GM04503 (cell line): ENCODE data around the gene MAD1L1.
A peak's percentile ranks its signal among the peaks of the same experiment; 100 is the strongest.
"Not testable (repeated sequence)": the region's sequence is repeated elsewhere in the genome, so short reads cannot be mapped to it uniquely, and the experiment has no call there.

Experiments
- DNase-seq: peaks from one replicate; pipeline ENCODE4 v3.0.0-alpha.2; 2012; ENCODE audit warnings: low read depth

The MAD1L1 gene

GRCh38 chr7:2173189-2173827 lies 59.4 kb downstream of the MAD1L1 start:
- no peak for DNase-seq

DNA sequence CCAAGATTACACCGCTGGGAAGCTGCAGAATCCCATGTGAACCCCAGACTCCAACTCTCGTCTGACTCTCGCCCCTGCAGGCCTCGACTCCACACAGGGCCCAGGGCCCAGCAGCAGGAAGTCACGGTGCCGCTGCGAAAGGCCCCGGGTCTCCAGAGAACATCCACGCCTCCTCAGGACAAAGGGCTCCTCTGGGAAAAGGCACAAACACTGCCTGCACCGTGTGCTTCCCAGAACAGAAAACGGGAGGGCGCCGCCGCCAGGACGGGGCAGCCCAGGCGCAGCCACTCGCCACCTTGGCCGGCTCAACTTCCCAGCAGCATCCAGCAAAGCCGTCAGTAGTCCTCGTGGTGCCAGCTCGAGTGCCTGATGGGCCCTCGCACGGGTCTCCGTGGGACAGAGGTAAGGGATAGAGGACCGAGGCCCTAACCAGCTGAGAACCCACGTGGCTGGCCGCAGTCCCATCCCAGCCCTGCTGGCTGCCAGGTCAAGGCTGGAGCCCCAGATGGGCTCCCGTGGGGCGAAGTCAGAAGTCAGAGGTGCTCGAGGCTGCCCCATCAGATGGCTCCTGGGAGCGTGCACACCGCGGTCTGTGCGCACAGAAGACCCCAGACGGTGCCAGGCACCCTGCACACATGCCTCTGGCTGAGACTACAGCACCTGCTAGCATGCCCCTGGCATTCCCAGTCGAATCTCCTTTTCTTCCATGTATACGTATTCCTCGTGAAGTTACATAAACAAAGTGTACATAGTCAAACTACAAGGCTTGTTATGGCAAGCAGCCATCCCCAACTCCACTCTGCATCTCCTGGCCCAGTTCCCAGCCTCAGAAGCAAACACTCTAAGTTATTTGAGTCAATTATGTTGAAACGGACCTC lies 60.2 kb downstream of the MAD1L1 start:
- DNase-seq = peak; percentile 16

DNA sequence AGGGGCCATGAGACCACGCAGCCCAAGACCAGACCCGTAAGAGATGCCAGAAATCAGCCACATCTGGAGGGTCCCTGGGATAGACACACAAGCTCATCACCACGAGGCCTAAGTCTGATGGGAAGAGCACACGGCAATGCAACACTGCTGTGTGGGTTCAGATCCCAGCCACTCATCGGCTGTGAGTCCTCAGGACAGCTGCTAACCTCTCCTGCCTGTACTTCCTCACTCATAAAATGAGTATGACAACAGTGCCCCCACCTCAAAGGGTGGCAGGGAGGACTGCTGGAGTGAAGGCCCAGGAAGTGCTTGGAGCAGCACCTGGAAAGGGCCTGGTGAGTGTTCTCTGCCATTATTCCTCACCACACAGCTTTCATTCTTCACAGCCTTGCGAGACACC lies 60.9 kb downstream of the MAD1L1 start:
- DNase-seq = no peak

DNA sequence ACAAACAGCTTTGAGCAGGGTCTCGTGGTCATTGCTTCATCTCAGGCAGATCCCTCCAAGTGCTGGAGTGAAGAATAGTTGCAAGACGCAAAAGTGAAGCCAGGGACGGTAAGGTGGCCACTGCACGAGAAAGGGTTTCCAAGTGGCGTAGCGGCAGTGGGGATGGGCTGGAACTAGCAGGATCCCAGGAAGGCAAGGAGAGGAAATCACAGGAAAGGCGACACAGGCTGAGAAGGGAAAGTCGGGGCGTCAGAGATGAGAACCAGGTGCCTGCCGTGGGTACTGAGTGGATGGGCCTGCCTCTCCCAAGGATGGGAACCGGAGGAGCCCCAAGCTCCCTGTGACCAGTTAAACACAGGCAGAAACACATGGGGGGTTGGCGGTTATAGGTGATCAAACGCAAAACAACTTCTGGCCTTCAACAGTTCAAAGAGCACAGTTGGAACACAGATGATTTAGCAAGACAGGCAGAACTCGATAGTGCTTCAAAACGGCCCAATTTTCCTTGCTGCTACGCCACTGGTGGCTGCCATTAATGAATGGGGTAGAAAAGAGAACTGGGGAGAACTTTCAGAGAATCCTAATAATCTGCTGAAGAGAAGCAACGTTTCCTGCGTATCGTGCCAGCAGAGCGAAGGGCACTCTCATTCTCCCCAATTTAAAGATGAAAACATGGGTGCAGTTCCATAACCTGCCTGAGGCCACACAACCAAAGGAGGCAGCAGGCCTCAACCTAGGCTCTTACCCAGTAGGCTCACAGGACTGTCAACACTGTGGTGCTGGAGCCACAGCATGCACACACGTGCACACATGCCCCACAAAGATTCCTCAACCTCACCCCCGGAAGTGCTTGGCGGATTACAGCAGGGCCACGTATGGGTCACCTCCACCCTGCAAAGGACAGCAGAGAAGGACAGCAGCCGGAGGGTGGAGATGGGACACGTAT lies 61.9 kb downstream of the MAD1L1 start:
- DNase-seq = no peak

DNA sequence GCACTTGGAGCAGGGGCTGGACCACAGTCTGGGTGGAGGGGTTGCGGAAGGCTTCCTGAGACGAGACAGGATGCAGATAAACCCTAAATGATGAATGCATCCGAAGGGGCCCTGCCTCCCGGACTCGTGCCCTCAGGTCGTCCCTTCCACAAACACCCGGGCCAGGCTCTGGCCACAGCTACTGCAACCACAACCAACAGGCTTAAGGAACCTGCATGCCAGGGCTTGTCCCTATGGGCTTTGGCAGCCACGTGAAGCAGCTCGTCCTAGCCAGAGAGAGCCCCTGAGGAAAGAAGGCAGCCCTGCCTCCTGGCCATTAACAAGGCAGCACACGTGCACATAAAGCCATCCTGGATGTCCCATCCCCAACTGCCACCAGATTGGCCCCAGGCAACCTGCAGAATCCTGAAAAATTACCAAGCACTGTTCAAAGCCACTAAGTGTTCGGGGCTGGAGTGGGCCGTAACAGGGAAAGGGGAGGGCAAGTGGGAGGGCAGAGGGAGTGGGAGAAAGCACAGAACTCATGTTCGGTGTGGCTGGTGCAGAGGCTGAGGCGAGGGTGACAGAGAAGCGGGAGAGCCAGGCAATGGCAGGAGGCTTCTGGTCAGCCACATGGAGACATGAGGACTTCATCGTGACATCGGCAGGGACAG lies 62.7 kb downstream of the MAD1L1 start:
- DNase-seq = no peak

DNA sequence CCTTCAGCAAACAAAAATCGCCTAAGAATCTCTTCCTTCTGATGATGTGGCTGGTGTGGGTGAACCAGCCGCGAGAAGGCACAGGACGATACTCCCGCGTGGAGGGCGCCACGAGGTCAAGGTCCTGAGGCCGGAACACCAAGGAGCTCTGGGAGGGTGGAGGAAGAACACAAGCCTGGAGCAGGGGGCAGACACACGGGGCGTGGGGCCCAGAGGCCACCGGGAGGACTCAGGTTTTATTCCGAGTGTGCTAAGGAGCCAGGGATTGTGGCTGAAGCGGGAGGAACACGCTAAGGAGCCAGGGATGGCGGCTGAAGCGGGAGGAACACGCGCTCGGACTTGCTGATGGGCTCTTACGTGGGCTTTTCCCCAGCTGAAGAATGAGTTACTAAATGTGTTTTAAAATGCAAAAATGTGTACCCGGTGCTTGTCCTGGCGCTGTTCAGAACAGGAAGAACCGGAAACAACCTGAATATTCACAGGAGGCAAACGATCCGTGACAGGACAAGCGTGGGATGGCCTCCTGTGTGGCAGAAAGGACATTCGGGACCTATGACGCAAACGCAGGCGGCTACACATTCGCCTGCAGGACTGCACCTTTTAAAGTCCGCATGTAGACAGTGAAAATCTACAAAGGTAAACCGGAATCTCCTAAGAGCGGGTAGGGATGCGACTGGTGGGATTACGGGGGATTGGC lies 64.0 kb downstream of the MAD1L1 start:
- no peak for DNase-seq

GRCh38 chr7:2166625-2167280 lies 66.0 kb downstream of the MAD1L1 start:
- DNase-seq = no peak

- no peak for DNase-seq
Measured at GRCh38 chr7:2165610-2166594, 66.8 kb downstream of the MAD1L1 start.

DNA sequence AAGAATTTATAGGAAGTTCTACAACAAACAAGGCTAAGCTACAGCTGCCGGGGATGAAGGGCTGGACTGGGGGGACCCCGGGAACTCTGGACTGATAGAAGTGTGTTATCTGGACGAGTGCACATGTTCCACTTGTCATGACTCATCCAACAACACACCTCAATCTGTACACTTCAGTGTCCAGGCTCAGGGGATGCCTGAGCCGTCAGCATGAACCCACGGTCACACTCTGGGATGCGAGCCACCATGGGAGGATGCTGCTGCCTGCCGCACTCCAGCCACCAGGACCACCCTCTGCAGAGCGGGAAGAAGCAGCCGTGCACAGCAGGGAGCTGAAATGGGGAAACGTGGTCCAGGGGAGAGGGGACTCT lies 67.5 kb downstream of the MAD1L1 start:
- DNase-seq = no peak

- no peak for DNase-seq
Measured at GRCh38 chr7:2164646-2165045, 68.1 kb downstream of the MAD1L1 start.

GRCh38 chr7:2163600-2164555 lies 68.9 kb downstream of the MAD1L1 start:
- no peak for DNase-seq

DNA sequence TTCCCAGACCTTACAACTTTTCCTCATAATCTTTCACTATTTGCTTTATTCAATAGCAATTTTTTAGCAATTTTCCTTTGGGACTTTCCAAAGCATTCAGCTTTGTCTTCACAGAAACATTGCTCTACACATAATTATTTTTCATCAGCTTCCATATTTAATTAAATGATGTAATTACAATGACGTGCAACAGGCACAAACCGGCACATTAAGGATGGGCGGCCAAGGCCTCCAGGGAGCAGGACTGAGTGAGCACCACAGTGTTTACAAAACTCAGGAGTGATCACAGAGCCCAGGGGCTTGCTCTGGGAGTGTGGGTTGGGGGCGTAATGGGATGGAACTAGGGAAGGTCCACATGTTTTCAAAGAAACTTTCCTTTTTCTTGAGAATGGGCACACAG lies 69.8 kb downstream of the MAD1L1 start:
- DNase-seq = no peak

GRCh38 chr7:2162004-2162902 lies 70.5 kb downstream of the MAD1L1 start:
- DNase-seq = not testable (repeated sequence)

- no peak for DNase-seq
Measured at GRCh38 chr7:2159176-2159520, 73.6 kb downstream of the MAD1L1 start.

- no peak for DNase-seq
Measured at GRCh38 chr7:2158331-2159175, 74.2 kb downstream of the MAD1L1 start.

DNA sequence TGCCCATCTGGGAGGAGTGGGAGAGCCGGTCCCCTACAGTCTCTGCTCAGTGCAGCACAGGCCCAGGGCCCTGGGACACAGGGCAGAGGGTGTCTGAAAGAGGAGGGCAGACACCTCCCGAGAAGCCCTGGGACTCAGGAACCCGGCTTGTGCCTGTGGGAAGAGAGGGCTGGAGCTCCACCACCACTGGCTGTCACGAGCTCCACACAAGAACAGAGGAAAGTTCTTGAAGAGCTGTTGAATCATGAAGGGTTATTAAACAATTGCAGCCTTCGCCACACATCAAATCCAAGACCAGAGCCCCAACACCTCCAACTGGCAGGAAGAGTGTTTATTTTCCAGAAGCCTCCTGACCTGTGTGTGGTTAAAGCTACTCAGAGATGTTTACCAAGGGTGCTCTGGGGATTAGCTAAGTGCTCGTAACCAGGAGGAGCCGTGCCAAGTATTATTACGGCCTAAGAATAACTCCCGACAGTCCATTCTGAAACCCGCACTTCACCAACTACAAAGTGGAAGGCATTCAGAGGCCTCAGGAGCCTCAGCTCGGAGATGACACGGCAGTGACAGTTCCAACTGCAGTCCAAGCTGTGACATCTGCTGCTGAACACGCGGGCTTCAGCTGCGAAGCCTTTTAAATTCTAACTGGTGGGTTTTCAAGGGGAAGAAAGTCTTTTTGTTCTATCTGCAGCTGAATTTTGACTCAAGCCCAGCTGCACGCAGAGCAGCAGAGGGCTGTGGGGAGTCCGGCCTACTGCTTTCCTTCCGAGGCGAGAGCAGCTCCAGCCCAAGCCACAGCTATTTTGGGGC lies 75.1 kb downstream of the MAD1L1 start:
- DNase-seq = peak; percentile 78
